Chondrocyte (in vitro differentiated cells): ENCODE results near the gene FHL1. TPM values are rescaled to one million over a fixed set of nuclear protein-coding genes. Genes with fewer than 3 reads are reported as not detected.

Source experiments
- DNase-seq: peaks from one replicate; pipeline ENCODE4 v3.0.0; 2021; ENCODE audit warnings: mixed read lengths, low spot score
- H3K27ac Mint-ChIP-seq: one replicate; pipeline ENCODE4 v1.8.0; 2021; ENCODE audit warnings: mild to moderate bottlenecking, moderate library complexity, mixed read lengths; ENCODE audit not compliant: unreplicated experiment
- H3K27me3 Mint-ChIP-seq: 2 replicates; pipeline ENCODE4 v1.8.0; 2021; ENCODE audit warnings: low read depth, mixed read lengths
- H3K36me3 Mint-ChIP-seq: 2 replicates; pipeline ENCODE4 v1.8.0; 2021; ENCODE audit warnings: low read depth, mixed read lengths
- H3K4me1 Mint-ChIP-seq: 2 replicates; pipeline ENCODE4 v1.8.0; 2021; ENCODE audit warnings: low read depth, mild to moderate bottlenecking, mixed read lengths
- H3K4me3 Mint-ChIP-seq: one replicate; pipeline ENCODE4 v1.8.0; 2021; ENCODE audit warnings: mild to moderate bottlenecking, moderate library complexity, mixed read lengths; ENCODE audit not compliant: unreplicated experiment
- H3K9me3 Mint-ChIP-seq: 2 replicates; pipeline ENCODE4 v1.8.0; 2021; ENCODE audit warnings: low read depth, mixed read lengths
- CTCF ChIP-seq: fragments of 200-600 bp; sonication (generic); IDR thresholded peaks from 2 replicates; pipeline ENCODE4 v1.5.0; 2021; ENCODE audit warnings: antibody characterized with exemption, mild to moderate bottlenecking, moderate library complexity
- total RNA-seq: library from RNA; stranded (reverse); gene quantifications from 3 replicates; pipeline ENCODE4 v1.2.1, GENCODE V29; 2021

Gene FHL1
- total RNA-seq, 1 donor from 2014 or later = 1,032 TPM

GRCh38 chrX:136157187-136157586 is 9.9 kb downstream of the FHL1 start:
- TF ChIP-seq CTCF = no peak
- peaks cover 8% of the 10 kb centered on the region for H3K9me3 Mint-ChIP-seq
- no peak for DNase-seq
- H3K4me1 Mint-ChIP-seq = peaks cover 86% of the 10 kb centered on the region
- no peaks in the 10 kb centered on the region for H3K27me3 Mint-ChIP-seq
- peak overlapping the region; percentile 57 for H3K27ac Mint-ChIP-seq
- H3K36me3 Mint-ChIP-seq = peaks cover 7% of the 10 kb centered on the region
- no peak overlapping the region for H3K4me3 Mint-ChIP-seq

- DNase-seq = no peak
- no peaks in the 10 kb centered on the region for H3K27me3 Mint-ChIP-seq
- H3K27ac Mint-ChIP-seq = peak overlapping the region; percentile 74
- peaks cover 88% of the 10 kb centered on the region for H3K4me1 Mint-ChIP-seq
- peaks cover 8% of the 10 kb centered on the region for H3K36me3 Mint-ChIP-seq
- peaks cover 8% of the 10 kb centered on the region for H3K9me3 Mint-ChIP-seq
- no peak for TF ChIP-seq CTCF
- H3K4me3 Mint-ChIP-seq = no peak overlapping the region
These were observed 11.4 kb downstream of the FHL1 start for GRCh38 chrX:136158685-136159084.

GRCh38 chrX:136159611-136160025 is 12.3 kb downstream of the FHL1 start:
- Mint-ChIP-seq H3K4me3 (no peak overlapping the region), H3K9me3 (peaks cover 8% of the 10 kb centered on the region), H3K27ac (peak overlapping the region; percentile 14), H3K36me3 (peaks cover 8% of the 10 kb centered on the region), H3K27me3 (no peaks in the 10 kb centered on the region), H3K4me1 (peaks cover 88% of the 10 kb centered on the region)
- no peak for TF ChIP-seq CTCF
- DNase-seq = no peak

GRCh38 chrX:136162827-136163570 is 15.7 kb downstream of the FHL1 start:
- H3K4me3 Mint-ChIP-seq = peak overlapping the region; percentile 31
- peak overlapping the region; percentile 81 for H3K27ac Mint-ChIP-seq
- peak; percentile 77 for TF ChIP-seq CTCF
- no peaks in the 10 kb centered on the region for H3K27me3 Mint-ChIP-seq
- no peak for DNase-seq
- peaks cover 8% of the 10 kb centered on the region for H3K36me3 Mint-ChIP-seq
- peaks cover 89% of the 10 kb centered on the region for H3K4me1 Mint-ChIP-seq
- peaks cover 15% of the 10 kb centered on the region for H3K9me3 Mint-ChIP-seq

GRCh38 chrX:136163689-136164088 is 16.4 kb downstream of the FHL1 start:
- TF ChIP-seq CTCF = no peak
- no peaks in the 10 kb centered on the region for H3K27me3 Mint-ChIP-seq
- peaks cover 90% of the 10 kb centered on the region for H3K4me1 Mint-ChIP-seq
- peaks cover 16% of the 10 kb centered on the region for H3K9me3 Mint-ChIP-seq
- peaks cover 8% of the 10 kb centered on the region for H3K36me3 Mint-ChIP-seq
- DNase-seq = no peak
- H3K4me3 Mint-ChIP-seq = peak overlapping the region; percentile 31
- H3K27ac Mint-ChIP-seq = peak overlapping the region; percentile 81
